ENCODE results near the gene HSPB2.

- TF ChIP-seq POLR2AphosphoS5 (IDR thresholded peaks at IDR 0.05) (no peak), CTCF (IDR thresholded peaks at IDR 0.05) (no peak)
Observed at GRCh38 chr11:111935317-111936039, 22.9 kb downstream of the HSPB2 start.
